H1 (cell line): ENCODE measurements around the gene RNFT2. TPM values are rescaled to one million over a fixed set of nuclear protein-coding genes. Genes with fewer than 3 reads are reported as not detected.

Experiments used
- CTCF ChIA-PET: fragments of 300-600 bp; sonication (Branson Sonifier 250); formaldehyde crosslinking; loops from one replicate; lab custom pipeline; 2021; ENCODE audit not compliant: partially characterized antibody; lab: Charles Lee
- POLR2A ChIA-PET: fragments of 300-600 bp; sonication (Branson Sonifier 250); formaldehyde crosslinking; loops from one replicate; lab custom pipeline; 2021; ENCODE audit warnings: inconsistent platforms; ENCODE audit not compliant: partially characterized antibody; lab: Charles Lee
- DNase-seq, 2 experiments: peaks; one replicate each; pipeline versions ENCODE4 v3.0.0 to v3.0.0-alpha.2; 2010 to 2022; ENCODE audit warnings: low spot score in 2 of 2, low read depth in 1 of 2, mixed read lengths in 1 of 2
- FAIRE-seq: peaks from 2 replicates; lab custom pipeline; 2011; peaks lifted over from hg19 to GRCh38; lab: Jason Lieb, UNC
- H2AFZ ChIP-seq: 2 replicates; pipeline ENCODE4 v1.8.1; 2012; ENCODE audit warnings: low read length, inconsistent platforms
- H2AK5ac ChIP-seq: 2 replicates; pipeline ENCODE4 v1.6.1; 2013; ENCODE audit warnings: low read depth, low read length
- H2BK120ac ChIP-seq: replicated peaks from 2 replicates; pipeline ENCODE3; 2013; ENCODE audit warnings: low read depth, low read length, inconsistent platforms
- H2BK12ac ChIP-seq: 2 replicates; pipeline ENCODE4 v1.6.1; 2013; ENCODE audit warnings: low read depth, low read length
- H2BK15ac ChIP-seq: 2 replicates; pipeline ENCODE4 v1.6.1; 2013; ENCODE audit warnings: low read length
- H2BK20ac ChIP-seq: 2 replicates; pipeline ENCODE4 v1.6.1; 2013; ENCODE audit warnings: low read length
- H2BK5ac ChIP-seq: 2 replicates; pipeline ENCODE4 v1.6.1; 2013; ENCODE audit warnings: low read depth, low read length
- H3K14ac ChIP-seq: 2 replicates; pipeline ENCODE4 v1.6.1; 2013; ENCODE audit warnings: inconsistent platforms; ENCODE audit not compliant: insufficient read length
- H3K18ac ChIP-seq: 2 replicates; pipeline ENCODE4 v1.6.1; 2013; ENCODE audit warnings: low read length; ENCODE audit errors: extremely low read depth
- H3K23ac ChIP-seq: 2 replicates; pipeline ENCODE4 v1.6.1; 2013; ENCODE audit warnings: inconsistent platforms; ENCODE audit not compliant: insufficient read length
- H3K23me2 ChIP-seq: 2 replicates; pipeline ENCODE4 v1.6.1; 2013; ENCODE audit warnings: low read depth, low read length
- H3K27ac ChIP-seq: 2 replicates; pipeline ENCODE4 v1.6.1; 2011; ENCODE audit warnings: low read depth, low read length, inconsistent platforms
- H3K27me3 ChIP-seq, 4 experiments: replicated peaks in 1 of 4; 1 replicate in 1 of 4; 2 replicates in 3 of 4; pipeline versions ENCODE4 v1.6.1 to v1.8.1; 2011 to 2013; ENCODE audit warnings: low read length in 3 of 4, mild to moderate bottlenecking in 3 of 4, inconsistent platforms in 2 of 4, mixed read lengths in 2 of 4, moderate library complexity in 1 of 4; ENCODE audit not compliant: control insufficient read depth in 3 of 4, insufficient read depth in 3 of 4; ENCODE audit errors: extremely low read depth in 1 of 4
- H3K36me3 ChIP-seq, 4 experiments: 2 replicates each; pipeline versions ENCODE4 v1.6.1 to v1.8.1; 2011 to 2013; ENCODE audit warnings: mild to moderate bottlenecking in 4 of 4, low read length in 3 of 4, moderate library complexity in 2 of 4, control low read depth in 1 of 4, inconsistent platforms in 1 of 4; ENCODE audit not compliant: insufficient read depth in 4 of 4, control insufficient read depth in 2 of 4
- H3K4ac ChIP-seq: replicated peaks from 2 replicates; pipeline ENCODE3; 2013; ENCODE audit warnings: low read length, low read depth, mixed read lengths, inconsistent platforms; ENCODE audit not compliant: insufficient read length
- H3K4me1 ChIP-seq, 4 experiments: replicated peaks in 1 of 4; 1 replicate in 1 of 4; 2 replicates in 3 of 4; pipeline versions ENCODE4 v1.6.1 to v1.8.1; 2011 to 2013; ENCODE audit warnings: low read length in 3 of 4, inconsistent platforms in 2 of 4, mixed read lengths in 1 of 4; ENCODE audit not compliant: insufficient read depth in 4 of 4, control insufficient read depth in 3 of 4
- H3K4me2 ChIP-seq, 2 experiments: 2 replicates each; pipeline versions ENCODE4 v1.6.1 to v1.8.1; 2011 to 2013; ENCODE audit warnings: low read depth in 2 of 2, low read length in 2 of 2, control low read depth in 1 of 2, inconsistent platforms in 1 of 2, mild to moderate bottlenecking in 1 of 2; ENCODE audit not compliant: insufficient read depth in 1 of 2
- H3K4me3 ChIP-seq, 4 experiments: fragments of 200-600, 300-600 bp in 1 of 4; sonication (generic), shearing (Covaris generic), sonication (Bioruptor Twin) in 1 of 4; 2 replicates each; pipeline versions ENCODE4 v1.5.1 to v1.8.1; 2011 to 2016; ENCODE audit warnings: low read length in 4 of 4, low read depth in 3 of 4, control low read depth in 2 of 4, inconsistent platforms in 2 of 4, mild to moderate bottlenecking in 2 of 4, mixed read lengths in 1 of 4, moderate library complexity in 1 of 4; ENCODE audit not compliant: insufficient read depth in 2 of 4; ENCODE audit errors: extremely low read depth in 1 of 4
- H3K56ac ChIP-seq: replicated peaks from 2 replicates; pipeline ENCODE3; 2013; ENCODE audit warnings: low read depth, mild to moderate bottlenecking, mixed read lengths, low read length, inconsistent platforms; ENCODE audit not compliant: insufficient read length
- H3K79me1 ChIP-seq: 2 replicates; pipeline ENCODE4 v1.6.1; 2013; ENCODE audit warnings: low read depth, low read length, control low read depth
- H3K79me2 ChIP-seq, 2 experiments: 2 replicates each; pipeline versions ENCODE4 v1.6.1 to v1.8.1; 2012 to 2013; ENCODE audit warnings: low read length in 2 of 2, mild to moderate bottlenecking in 2 of 2, inconsistent platforms in 1 of 2; ENCODE audit not compliant: insufficient read depth in 2 of 2, control insufficient read depth in 1 of 2
- H3K9ac ChIP-seq, 4 experiments: replicated peaks in 1 of 4; 1 replicate in 1 of 4; 2 replicates in 3 of 4; pipeline versions ENCODE4 v1.6.1 to v1.8.1; 2011 to 2013; ENCODE audit warnings: low read depth in 3 of 4, low read length in 3 of 4, control low read depth in 2 of 4, mild to moderate bottlenecking in 2 of 4, moderate library complexity in 2 of 4, inconsistent platforms in 1 of 4; ENCODE audit errors: extremely low read depth in 1 of 4
- H3K9me3 ChIP-seq, 2 experiments: 2 replicates each; pipeline versions ENCODE4 v1.6.1 to v1.8.1; 2012 to 2013; ENCODE audit warnings: mild to moderate bottlenecking in 2 of 2, moderate library complexity in 2 of 2, control low read depth in 1 of 2, inconsistent platforms in 1 of 2, low read depth in 1 of 2, low read length in 1 of 2, mixed read lengths in 1 of 2; ENCODE audit not compliant: insufficient read depth in 2 of 2
- H4K20me1 ChIP-seq, 2 experiments: replicated peaks in 1 of 2; 2 replicates each; pipeline versions ENCODE3 to v1.8.1; 2011 to 2013; ENCODE audit warnings: inconsistent platforms in 2 of 2, low read length in 2 of 2, mild to moderate bottlenecking in 1 of 2; ENCODE audit not compliant: insufficient read depth in 2 of 2, control insufficient read depth in 1 of 2
- H4K5ac ChIP-seq: 2 replicates; pipeline ENCODE4 v1.6.1; 2013; ENCODE audit warnings: low read length, low read depth, mixed read lengths, inconsistent platforms; ENCODE audit not compliant: insufficient read length
- H4K8ac ChIP-seq: 2 replicates; pipeline ENCODE4 v1.8.0; 2013; ENCODE audit warnings: mild to moderate bottlenecking, moderate library complexity, low read length, inconsistent platforms; ENCODE audit not compliant: insufficient read depth; ENCODE audit errors: extremely low read depth
- H4K91ac ChIP-seq: replicated peaks from 2 replicates; pipeline ENCODE3; 2013; ENCODE audit warnings: low read length, mixed read lengths, inconsistent platforms; ENCODE audit not compliant: insufficient read length
- ASH2L ChIP-seq: fragments of 200-600, 300-600 bp; sonication (generic); IDR thresholded peaks from one replicate; pipeline ENCODE4 v1.7.1; 2017; ENCODE audit warnings: low read length
- CBX5 ChIP-seq: fragments of 300-800, 300-1000 bp; sonication (generic); IDR thresholded peaks from 2 replicates; pipeline ENCODE4 v1.7.1; 2016; ENCODE audit warnings: antibody characterized with exemption, low read length, low read depth
- CBX8 ChIP-seq: fragments of 300-800, 300-1000 bp; sonication (generic); IDR thresholded peaks from 2 replicates; pipeline ENCODE4 v1.7.1; 2016; ENCODE audit warnings: low read depth, low read length, borderline replicate concordance
- CEBPB ChIP-seq: IDR thresholded peaks from 2 replicates; pipeline ENCODE4 v1.6.1; 2012; ENCODE audit warnings: low read depth, low read length
- E2F6 ChIP-seq: IDR thresholded peaks from 2 replicates; pipeline ENCODE4 v1.6.1; 2012; ENCODE audit warnings: inconsistent platforms
- EP300 ChIP-seq, 2 experiments: IDR thresholded peaks; 1 replicate in 1 of 2; 2 replicates in 1 of 2; pipeline ENCODE4 v1.6.1; 2011 to 2012; ENCODE audit warnings: low read depth in 2 of 2, low read length in 2 of 2, mild to moderate bottlenecking in 2 of 2, borderline replicate concordance in 1 of 2, inconsistent platforms in 1 of 2, moderate library complexity in 1 of 2
- TEAD4 ChIP-seq: IDR thresholded peaks from 2 replicates; pipeline ENCODE4 v1.6.1; 2012; ENCODE audit warnings: low read depth, low read length, inconsistent platforms, mixed read lengths
- WGBS, 2 experiments: shearing (Covaris generic) in 1 of 2; methylation state at CpG; one replicate each; pipeline versions ENCODE4 v1.1.6 to v1.1.7; 2013 to 2015; ENCODE audit warnings: low lambda C conversion rate in 2 of 2, mixed read lengths in 2 of 2, inconsistent platforms in 1 of 2, low coverage in 1 of 2, missing lambda C conversion rate in 1 of 2; ENCODE audit not compliant: insufficient replicate concordance in 2 of 2, insufficient coverage in 1 of 2, insufficient read length in 1 of 2; ENCODE audit errors: extremely low coverage in 1 of 2, missing lambda C conversion rate in 1 of 2; 5-methylcytosine and 5-hydroxymethylcytosine counted together
- polyA plus RNA-seq, 7 experiments: library from polyadenylated mRNA; depleted of rRNA in 3 of 7; stranded (reverse) in 5 of 7; unstranded in 2 of 7; fragments of >200 nt in 5 of 7; fragments of 200-250 nt in 2 of 7; gene quantifications; 1 replicate in 5 of 7; 2 replicates in 1 of 7; 4 replicates in 1 of 7; pipeline versions ENCODE4 v1.2.1 to v1.2.3, GENCODE V29; 2011 to 2013; ENCODE audit warnings: missing spikeins in 2 of 7, mixed read lengths in 2 of 7
- total RNA-seq: library from RNA; stranded (reverse); fragmentation: NEBNext Ultra II Directional; extraction: Animal tissue kit (Norgen Biotek cat#: 25700); gene quantifications from 2 replicates; pipeline ENCODE4 v1.2.1, GENCODE V29; 2021

The RNFT2 gene
- total and polyA plus RNA-seq, 2 of the 8 experiments (the other 6 are each of a cell fraction or from before 2014, with no cell fraction given), result 14.2 to 33.1 TPM

- Histone ChIP-seq H3K27me3 (peaks cover 0 to 10% (median 7%) of the 10 kb centered on the region in 4 experiments; a peak in 6 of 7 replicates), H3K4me2 (no peak overlapping the region), H2AK5ac (no peak overlapping the region), H2BK120ac (no peak overlapping the region), H4K8ac (no peak overlapping the region), H2BK15ac (no peak overlapping the region), H3K23ac (no peak overlapping the region), H3K79me2 (no peaks in the 10 kb centered on the region), H3K18ac (no peak overlapping the region), H3K4me1 (peaks cover 0 to 10% (median 4%) of the 10 kb centered on the region in 4 experiments; a peak in 5 of 7 replicates), H3K4me3 (no peak overlapping the region), H4K91ac (no peak overlapping the region), H3K27ac (no peak overlapping the region), H3K56ac (no peak overlapping the region), H4K20me1 (no peaks in the 10 kb centered on the region), H3K4ac (no peak overlapping the region), H3K36me3 (no peaks in the 10 kb centered on the region), H3K79me1 (no peaks in the 10 kb centered on the region), H2AFZ (no peak overlapping the region), H2BK20ac (no peak overlapping the region), H2BK12ac (no peak overlapping the region), H3K23me2 (0 out of 2 replicates have a peak, but pooled peaks cover 5% of the 10 kb centered on the region), H3K14ac (no peak overlapping the region), H3K9ac (no peak overlapping the region), H3K9me3 (no peaks in the 10 kb centered on the region), H4K5ac (no peak overlapping the region), H2BK5ac (no peak overlapping the region)
- WGBS, 2 experiments, result 91% methylated on average over 5 of the region's 5 CpGs; no CpG with 5 or more reads in 1 of the 2 experiments
- DNase-seq (no peak), FAIRE-seq (no peak)
- ChIA-PET POLR2A (no interaction called here), CTCF (interaction anchor here (0.7 to 2.6 kb wide), 9 partner anchors 8 to 691 kb away, joined by 3 to 9 read pairs (median 3); no protein-coding TSS in a partner anchor)
- TF ChIP-seq ASH2L (no peak), EP300 (IDR thresholded peaks at IDR 0.05; ENCODE audit: borderline replicate concordance in 1 of 2, low read depth in 2 of 2, low read length in 2 of 2) (no peak), CBX8 (no peak), E2F6 (no peak), TEAD4 (no peak), CEBPB (no peak), CBX5 (no peak)
Measured at GRCh38 chr12:116689521-116689920, 48.6 kb upstream of the RNFT2 start.
